Body of pancreas (tissue), 4 donors: ENCODE measurements around the gene UGT1A8. TPM values are rescaled to one million over a fixed set of nuclear protein-coding genes. Genes with fewer than 3 reads are reported as not detected.

Source experiments
- ATAC-seq: fragments of 150-250 bp; one replicate; pipeline ENCODE4 v1.9.1; 2016
- DNase-seq, 4 donors: peaks; one replicate each; pipeline ENCODE4 v3.0.0-alpha.2; 2019
- H3K27ac ChIP-seq, 4 donors: fragments of 200-600 bp; sonication (generic); 1 replicate in 3 of 4; 2 replicates in 1 of 4; pipeline versions ENCODE4 v1.5.1 to v1.6.1; 2016 to 2019; ENCODE audit warnings: mild to moderate bottlenecking in 1 of 4, mixed read lengths in 1 of 4, moderate library complexity in 1 of 4
- H3K27me3 ChIP-seq, 2 donors: fragments of 200-600 bp; sonication (generic); one replicate each; pipeline ENCODE4 v1.6.0; 2016; ENCODE audit warnings: mild to moderate bottlenecking in 1 of 2
- H3K36me3 ChIP-seq, 2 donors: fragments of 200-600 bp; sonication (generic); replicated peaks in 1 of 2; 2 replicates each; pipeline ENCODE4 v1.5.1; 2016; ENCODE audit warnings: low read depth in 2 of 2; ENCODE audit not compliant: insufficient read depth in 1 of 2
- H3K4me1 ChIP-seq: fragments of 200-600 bp; sonication (generic); one replicate; pipeline ENCODE4 v1.6.0; 2016
- H3K4me3 ChIP-seq, 2 donors: fragments of 200-600 bp; sonication (generic); 1 replicate in 1 of 2; 2 replicates in 1 of 2; pipeline ENCODE4 v1.5.1; 2016 to 2019
- H3K9me3 ChIP-seq, 3 donors: fragments of 200-600 bp; sonication (generic); 1 replicate in 2 of 3; 2 replicates in 1 of 3; pipeline ENCODE4 v1.5.1; 2016
- CTCF ChIP-seq, 7 experiments: fragments of 450-650 bp in 4 of 7; fragments of 200-600 bp in 3 of 7; sonication (generic) in 3 of 7; IDR thresholded peaks; one replicate each; pipeline ENCODE4 v1.5.1; 2016 to 2019; ENCODE audit warnings: antibody characterized with exemption in 7 of 7
- POLR2A ChIP-seq, 3 donors: fragments of 450-650 bp; IDR thresholded peaks; one replicate each; pipeline ENCODE4 v1.6.1; 2016; ENCODE audit warnings: antibody characterized with exemption in 3 of 3, mild to moderate bottlenecking in 2 of 3
- WGBS, 2 donors: methylation state at CpG; one replicate each; pipeline ENCODE4 v1.1.5; 2017; 5-methylcytosine and 5-hydroxymethylcytosine counted together
- intact Hi-C: fragments of 100-400 bp; cut with DNase I; formaldehyde crosslinking; loops from one replicate; pipeline ENCODE4 v1.15.1; 2023
- total RNA-seq, 2 donors: library from RNA; depleted of rRNA; stranded (reverse); fragments of >200 nt; gene quantifications; one replicate each; pipeline ENCODE4 v1.1.0, GENCODE V29; 2016

UGT1A8 gene
- total RNA-seq, 2 donors from 2014 or later: not detected

GRCh38 chr2:233803292-233803911 lies 186.0 kb downstream of the UGT1A8 start:
- no peak for DNase-seq
- H3K4me1 ChIP-seq: no peaks in the 10 kb centered on the region
- intact Hi-C loops: no loop called here
- TF ChIP-seq POLR2A (IDR thresholded peaks at IDR 0.05): no peak
- TF ChIP-seq CTCF (IDR thresholded peaks at IDR 0.05): no peak
- no peaks in the 10 kb centered on the region for H3K36me3 ChIP-seq
- no peak for ATAC-seq
- H3K4me3 ChIP-seq: no peak overlapping the region
- no peak overlapping the region for H3K27ac ChIP-seq
- H3K27me3 ChIP-seq: no peaks in the 10 kb centered on the region
- WGBS, 2 donors: 44 to 67% methylated on average over 1 to 2 of the region's 2 CpGs
- no peaks in the 10 kb centered on the region for H3K9me3 ChIP-seq

- Histone ChIP-seq H3K9me3 (no peaks in the 10 kb centered on the region), H3K27me3 (no peaks in the 10 kb centered on the region), H3K4me1 (no peaks in the 10 kb centered on the region), H3K27ac (no peak overlapping the region), H3K36me3 (no peaks in the 10 kb centered on the region), H3K4me3 (no peak overlapping the region)
- WGBS, 2 donors: 35 to 56% methylated on average over 5 to 8 of the region's 8 CpGs
- DNase-seq (no peak), ATAC-seq (no peak)
- intact Hi-C loops: no loop called here
- TF ChIP-seq CTCF (IDR thresholded peaks at IDR 0.05): no peak
- TF ChIP-seq POLR2A (IDR thresholded peaks at IDR 0.05): no peak
Measured at GRCh38 chr2:233803994-233804393, 186.6 kb downstream of the UGT1A8 start.

- ATAC-seq (no peak), DNase-seq (peak in 1 of 4 donors; percentile 5)
- intact Hi-C loops: no loop called here
- Histone ChIP-seq H3K27ac (no peak overlapping the region), H3K36me3 (no peaks in the 10 kb centered on the region), H3K9me3 (no peaks in the 10 kb centered on the region), H3K4me3 (no peak overlapping the region), H3K27me3 (no peaks in the 10 kb centered on the region), H3K4me1 (no peaks in the 10 kb centered on the region)
- 53 to 70% methylated on average over 9 to 12 of the region's 12 CpGs for WGBS, 2 donors
- TF ChIP-seq CTCF (IDR thresholded peaks at IDR 0.05): no peak
- TF ChIP-seq POLR2A (IDR thresholded peaks at IDR 0.05): no peak
Measured at GRCh38 chr2:233807215-233807865, 189.9 kb downstream of the UGT1A8 start.

GRCh38 chr2:233807966-233808935 lies 190.8 kb downstream of the UGT1A8 start:
- intact Hi-C loops: no loop called here
- Histone ChIP-seq H3K27ac (no peak overlapping the region), H3K4me1 (no peaks in the 10 kb centered on the region), H3K27me3 (no peaks in the 10 kb centered on the region), H3K4me3 (no peak overlapping the region), H3K36me3 (no peaks in the 10 kb centered on the region), H3K9me3 (no peaks in the 10 kb centered on the region)
- 63 to 71% methylated on average over 7 to 10 of the region's 10 CpGs for WGBS, 2 donors
- DNase-seq (peak in 1 of 4 donors; percentile 5), ATAC-seq (no peak)
- no peak for TF ChIP-seq POLR2A (IDR thresholded peaks at IDR 0.05)
- TF ChIP-seq CTCF (IDR thresholded peaks at IDR 0.05): no peak
